K562 (cell line): ENCODE measurements around the gene SERPINE3. TPM values are rescaled to one million over a fixed set of nuclear protein-coding genes. Genes with fewer than 3 reads are reported as not detected.

Source experiments
- ATF6 ChIP-seq: sonication (generic); formaldehyde crosslinking; IDR thresholded peaks from 2 replicates; pipeline ENCODE4 v1.4.0; 2020; ENCODE audit warnings: mild to moderate bottlenecking, missing genetic modification reagents
- BRF1 ChIP-seq: IDR thresholded peaks from 3 replicates; pipeline ENCODE4 v1.6.1; 2011; ENCODE audit warnings: borderline replicate concordance, mild to moderate bottlenecking; ENCODE audit not compliant: insufficient read length; ENCODE audit errors: extremely low read depth
- ELF2 ChIP-seq: fragments of 250-450 bp; sonication (Bioruptor Pico); IDR thresholded peaks from 2 replicates; pipeline ENCODE4 v1.5.0; 2021; ENCODE audit warnings: mild to moderate bottlenecking
- HOXB6 ChIP-seq: fragments of 250-450 bp; sonication (Bioruptor Pico); IDR thresholded peaks from 2 replicates; pipeline ENCODE4 v1.5.1; 2022; ENCODE audit warnings: mild to moderate bottlenecking, borderline replicate concordance
- JUND ChIP-seq, 2 experiments: IDR thresholded peaks; 2 replicates in 1 of 2; 3 replicates in 1 of 2; pipeline ENCODE4 v1.6.1; 2011; ENCODE audit warnings: borderline replicate concordance in 2 of 2, low read depth in 2 of 2, low read length in 2 of 2, improper control_type of control experiment in 1 of 2, missing biosample characterization in 1 of 2, missing genetic modification characterization in 1 of 2, missing genetic modification reagents in 1 of 2
- NFE2 ChIP-seq: IDR thresholded peaks from 2 replicates; pipeline ENCODE4 v1.6.1; 2014; ENCODE audit warnings: antibody characterized with exemption, low read depth
- NONO ChIP-seq, 2 experiments: fragments of 200-400 bp in 1 of 2; fragments of 450-650 bp in 1 of 2; formaldehyde crosslinking in 1 of 2; IDR thresholded peaks; 2 replicates each; pipeline ENCODE4 v1.6.1; 2017; ENCODE audit warnings: low read depth in 2 of 2, mild to moderate bottlenecking in 2 of 2, moderate library complexity in 2 of 2, low read length in 1 of 2
- RFX5 ChIP-seq: IDR thresholded peaks from 2 replicates; pipeline ENCODE4 v1.6.1; 2011; ENCODE audit warnings: low read depth, mild to moderate bottlenecking, improper control_type of control experiment, low read length
- SMC3 ChIP-seq: conservative IDR thresholded peaks from 2 replicates; pipeline ENCODE4 v1.6.1; 2011; ENCODE audit warnings: low read depth, low read length, improper control_type of control experiment; ENCODE audit not compliant: insufficient read depth
- STAT6 ChIP-seq: sonication (generic); formaldehyde crosslinking; IDR thresholded peaks from 2 replicates; pipeline ENCODE4 v1.8.1; 2023; ENCODE audit warnings: mild to moderate bottlenecking, missing genetic modification reagents
- TAL1 ChIP-seq: fragments of 450-650 bp; IDR thresholded peaks from 2 replicates; pipeline ENCODE4 v1.6.1; 2016; ENCODE audit warnings: mild to moderate bottlenecking
- TRIM24 ChIP-seq, 2 experiments: fragments of 450-650 bp; IDR thresholded peaks; 2 replicates each; pipeline ENCODE4 v1.6.1; 2016
- UBTF ChIP-seq, 2 experiments: IDR thresholded peaks; 2 replicates each; pipeline ENCODE4 v1.6.1; 2012; ENCODE audit warnings: improper control_type of control experiment in 2 of 2, low read depth in 2 of 2, low read length in 2 of 2, borderline replicate concordance in 1 of 2
- ZBTB12 ChIP-seq: fragments of 250-450 bp; sonication (Bioruptor Pico); IDR thresholded peaks from 2 replicates; pipeline ENCODE4 v1.4.0; 2020
- ZNF511 ChIP-seq: sonication (generic); formaldehyde crosslinking; IDR thresholded peaks from 2 replicates; pipeline ENCODE4 v1.8.0; 2022; ENCODE audit warnings: mild to moderate bottlenecking, missing genetic modification reagents
- ZNF655 ChIP-seq: fragments of 250-450 bp; sonication (Bioruptor Pico); IDR thresholded peaks from 2 replicates; pipeline ENCODE4 v1.5.0; 2021
- polyA plus RNA-seq, 8 experiments: library from polyadenylated mRNA; depleted of rRNA in 4 of 8; stranded (reverse) in 5 of 8; unstranded in 3 of 8; fragments of >200 nt; fragmentation: Nextera tagmentation in 2 of 8; fragmentation: Illumina TruSeq in 1 of 8; extraction: Ambion mirVana in 2 of 8; extraction: Trizol in 1 of 8; gene quantifications; 2 replicates each; pipeline versions ENCODE4 v1.2.1 to v1.2.3, GENCODE V29; 2011 to 2014; ENCODE audit warnings: inconsistent platforms in 1 of 8, missing spikeins in 1 of 8
- total RNA-seq, 7 experiments: library from RNA; depleted of rRNA in 6 of 7; stranded (reverse); fragments of >200 nt in 6 of 7; fragmentation: Illumina TruSeq in 2 of 7; extraction: Trizol in 2 of 7; gene quantifications; 2 replicates each; pipeline versions ENCODE4 v1.2.1 to v1.2.3, GENCODE V29; 2011 to 2021; ENCODE audit warnings: low replicate concordance in 1 of 7

The SERPINE3 gene
- total and polyA plus RNA-seq, 9 of the 15 experiments (the other 6 are each of a cell fraction or from before 2014, with no cell fraction given), result not detected

GRCh38 chr13:51396352-51396751 is 56.9 kb downstream of the SERPINE3 start (continued):
- TF ChIP-seq TRIM24 (IDR thresholded peaks at IDR 0.05), result peak; percentile 58 to 79; a peak in 2 of 4 replicates
- no peak for TF ChIP-seq ZBTB12 (CRISPR knock-in tag)
- TF ChIP-seq ZNF511 (CRISPR knock-in tag), result no peak
- peak; percentile 51; the same call in 1 of the 2 replicates for TF ChIP-seq JUND (IDR thresholded peaks at IDR 0.05; ENCODE audit: borderline replicate concordance, low read depth, low read length)
- no peak; the same call in 2 of the 3 replicates for TF ChIP-seq JUND (tag; IDR thresholded peaks at IDR 0.05; ENCODE audit: borderline replicate concordance, low read depth, low read length)
- no peak for TF ChIP-seq SMC3
- TF ChIP-seq BRF1, result no peak
- no peak for TF ChIP-seq ZNF655 (CRISPR knock-in tag)
- TF ChIP-seq HOXB6, result no peak
- no peak for TF ChIP-seq RFX5
- no peak for TF ChIP-seq STAT6
- no peak for TF ChIP-seq TAL1
- no peak for TF ChIP-seq NONO (IDR thresholded peaks at IDR 0.05; ENCODE audit: low read depth in 2 of 2, low read length in 1 of 2)
- peak; percentile 48; the same call in 1 of the 2 replicates for TF ChIP-seq NFE2
- TF ChIP-seq ELF2 (CRISPR knock-in tag), result no peak
- no peak for TF ChIP-seq UBTF (IDR thresholded peaks at IDR 0.05; ENCODE audit: borderline replicate concordance in 1 of 2, low read depth in 2 of 2, low read length in 2 of 2)
- TF ChIP-seq ATF6, result no peak
